HG03159 (cell line): ENCODE data around the gene MBOAT2.

Experiments used
- ATAC-seq: cut with Tn5 transposase; IDR thresholded peaks from one replicate; pipeline ENCODE4 v1.9.1; 2021; ENCODE audit warnings: mild to moderate bottlenecking, moderate library complexity; ENCODE audit not compliant: unreplicated experiment

Gene MBOAT2

GRCh38 chr2:8867363-8867762, 136.1 kb downstream of the MBOAT2 start:
- ATAC-seq = no peak

GRCh38 chr2:8863331-8863953, 140.0 kb downstream of the MBOAT2 start:
- ATAC-seq = no peak

DNA sequence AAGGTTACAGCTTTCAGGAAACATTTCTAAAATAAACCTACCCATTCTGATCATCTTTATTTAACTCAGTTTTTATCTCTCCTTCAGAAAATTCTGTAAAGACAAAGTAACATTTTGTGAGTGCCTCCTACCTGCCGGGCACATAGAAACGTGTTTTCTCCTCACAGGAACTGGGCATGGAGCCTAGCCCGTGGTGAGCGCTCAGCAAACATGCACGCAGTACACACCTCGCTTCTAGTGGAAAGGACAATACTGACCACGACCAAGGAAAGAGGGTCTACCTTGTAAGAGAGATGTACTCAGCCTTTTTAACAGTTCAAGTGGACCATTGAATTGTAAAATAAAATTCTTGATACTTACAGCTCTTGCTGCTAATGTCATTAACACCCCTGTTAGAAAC, 141.3 kb downstream of the MBOAT2 start:
- no peak for ATAC-seq

- ATAC-seq = no peak
Measured at GRCh38 chr2:8861797-8862196, 141.7 kb downstream of the MBOAT2 start.

DNA sequence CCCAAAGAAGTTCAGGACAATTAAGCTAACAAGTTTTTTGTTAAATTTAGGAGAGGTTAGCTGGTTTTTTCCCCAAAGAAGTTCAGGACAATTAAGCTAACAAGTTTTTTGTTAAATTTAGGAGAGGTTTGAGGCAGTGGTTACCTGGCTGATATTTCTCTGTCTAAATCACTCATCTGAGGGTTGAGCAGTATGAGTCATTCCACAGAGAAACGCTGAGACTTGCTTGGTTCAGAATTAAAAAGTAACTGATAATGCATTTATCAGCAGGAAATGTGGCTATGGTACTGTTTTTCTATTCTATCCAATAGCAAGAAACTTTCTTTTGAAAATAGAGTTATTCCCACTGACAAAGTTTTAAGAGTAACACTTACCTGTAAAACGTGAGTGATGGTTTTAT, 143.2 kb downstream of the MBOAT2 start:
- no peak for ATAC-seq

GRCh38 chr2:8858910-8859309, 144.6 kb downstream of the MBOAT2 start:
- ATAC-seq = no peak

GRCh38 chr2:8858264-8858663, 145.2 kb downstream of the MBOAT2 start:
- ATAC-seq = no peak

- no peak for ATAC-seq
Measured at GRCh38 chr2:8857709-8858108, 145.8 kb downstream of the MBOAT2 start.

DNA sequence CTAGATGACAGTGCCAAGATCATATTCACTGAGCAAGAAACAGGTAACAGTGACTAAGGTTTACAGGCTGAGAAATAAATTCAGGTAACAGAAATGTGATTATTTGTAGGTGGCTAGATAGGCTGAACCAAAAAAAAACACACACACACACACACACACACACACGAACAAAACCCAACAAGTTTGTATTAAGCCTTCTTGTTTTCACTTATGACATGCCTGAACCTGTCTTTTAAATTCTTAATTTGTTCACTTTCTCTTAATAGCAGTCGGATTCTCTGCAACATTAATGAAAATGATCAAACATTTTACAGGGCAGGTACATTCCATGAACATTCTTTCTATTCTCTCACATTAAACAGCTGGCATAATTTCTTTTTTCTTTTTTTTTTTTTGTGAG, 147.3 kb downstream of the MBOAT2 start:
- ATAC-seq = no peak

DNA sequence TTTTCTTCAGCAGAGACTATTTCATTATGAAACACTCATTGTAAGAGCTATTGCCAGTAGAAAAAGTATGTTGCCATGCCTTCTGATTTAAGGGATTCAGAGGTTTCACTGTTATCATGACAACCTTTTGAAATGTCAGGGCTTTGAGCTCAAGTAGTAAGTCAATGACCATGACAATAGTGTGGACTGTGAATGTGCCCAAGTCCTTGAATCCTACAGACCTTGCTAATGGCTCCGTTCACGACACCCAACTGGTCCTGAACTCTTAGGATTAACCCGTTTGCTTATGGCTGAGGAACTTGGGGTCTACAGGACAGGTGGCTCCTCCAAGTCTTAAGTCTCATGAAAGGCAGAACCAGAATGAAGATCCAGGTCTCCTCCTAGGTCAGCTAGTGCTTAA, 148.5 kb downstream of the MBOAT2 start:
- no peak for ATAC-seq

DNA sequence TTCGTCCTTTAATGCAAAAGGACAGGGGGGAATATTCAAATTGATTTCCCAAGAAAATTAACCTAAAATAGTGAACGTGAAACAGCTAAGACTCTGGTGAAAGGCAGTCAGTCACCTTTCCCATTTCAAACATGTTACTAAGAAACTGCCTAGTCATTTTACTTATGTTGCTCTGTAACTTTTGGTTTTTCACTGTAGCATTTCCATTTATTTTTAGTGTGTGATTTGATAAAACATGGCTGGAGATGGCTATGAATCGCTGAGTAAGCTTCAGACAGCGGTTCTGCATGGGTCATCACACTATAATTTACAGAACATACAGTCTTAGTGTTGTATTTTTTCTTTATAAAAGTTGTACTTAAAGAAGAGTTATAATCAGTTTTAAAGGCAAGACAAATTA, 150.1 kb downstream of the MBOAT2 start:
- no peak for ATAC-seq

DNA sequence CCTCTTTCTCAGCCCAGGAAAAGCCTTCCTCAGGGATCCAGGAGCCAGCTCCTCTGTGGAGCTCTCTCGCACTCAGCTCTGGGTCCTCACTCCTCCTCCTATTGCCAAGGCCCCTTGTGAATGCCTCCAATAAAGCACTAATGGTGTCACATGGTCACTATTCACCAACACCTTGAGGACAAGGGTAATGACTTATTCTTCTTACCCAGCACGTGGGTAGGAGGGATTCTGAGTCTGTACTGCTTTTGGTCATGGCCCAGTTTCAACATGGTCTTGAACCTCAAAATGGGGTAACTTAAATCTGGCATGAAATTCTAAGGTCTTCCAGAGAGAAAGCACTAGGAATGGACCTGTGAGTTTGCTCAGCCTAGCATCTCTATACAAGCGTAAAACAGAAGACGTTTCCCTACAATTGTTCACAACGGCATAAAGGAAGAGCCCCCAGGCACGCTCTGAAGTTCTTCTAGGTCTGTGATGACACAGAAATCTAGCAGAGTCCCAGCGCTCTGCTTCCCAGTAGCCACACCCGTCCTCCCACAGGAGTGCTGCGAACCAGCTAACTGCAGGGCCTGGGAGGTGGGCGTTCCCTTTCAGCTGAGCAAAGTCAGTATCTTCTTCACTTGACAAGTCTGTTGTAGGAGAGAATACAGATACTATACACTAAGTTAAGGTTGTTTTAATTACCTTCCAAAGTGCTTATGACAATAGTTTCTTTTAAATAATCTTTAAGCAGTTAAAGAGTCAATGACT, 151.5 kb downstream of the MBOAT2 start:
- ATAC-seq = no peak

DNA sequence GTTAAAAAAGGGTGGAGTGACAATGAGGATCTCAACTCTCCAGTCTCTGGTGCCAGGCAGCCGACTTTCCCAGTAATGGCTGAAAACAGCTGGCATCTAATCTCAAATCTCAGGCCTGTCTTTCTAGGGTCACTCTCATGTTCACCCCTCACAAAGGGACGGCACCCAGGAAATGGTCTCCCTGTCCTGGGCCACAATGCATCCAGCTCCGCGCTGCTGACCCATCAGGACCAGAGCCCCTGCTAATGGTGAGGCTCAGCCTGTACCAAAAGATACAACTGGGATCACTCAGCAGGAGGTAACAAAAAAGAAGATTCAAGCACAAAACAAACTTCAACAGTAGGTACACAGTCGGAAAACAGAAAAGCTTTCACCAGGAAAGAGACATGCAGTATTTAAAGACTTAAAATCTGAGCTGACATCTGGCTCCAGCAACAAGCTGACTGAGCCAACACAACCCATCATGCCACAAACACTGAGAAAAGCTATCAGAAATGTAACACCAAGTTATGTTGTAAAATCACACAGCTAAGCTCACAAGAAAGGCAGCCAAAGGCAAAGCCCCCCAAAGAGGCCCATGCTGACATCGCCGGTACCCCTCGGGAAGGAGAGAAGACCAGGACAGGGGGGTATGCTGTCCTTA, 152.5 kb downstream of the MBOAT2 start:
- ATAC-seq = no peak

- ATAC-seq = no peak
Measured at GRCh38 chr2:8849327-8849726, 154.2 kb downstream of the MBOAT2 start.

DNA sequence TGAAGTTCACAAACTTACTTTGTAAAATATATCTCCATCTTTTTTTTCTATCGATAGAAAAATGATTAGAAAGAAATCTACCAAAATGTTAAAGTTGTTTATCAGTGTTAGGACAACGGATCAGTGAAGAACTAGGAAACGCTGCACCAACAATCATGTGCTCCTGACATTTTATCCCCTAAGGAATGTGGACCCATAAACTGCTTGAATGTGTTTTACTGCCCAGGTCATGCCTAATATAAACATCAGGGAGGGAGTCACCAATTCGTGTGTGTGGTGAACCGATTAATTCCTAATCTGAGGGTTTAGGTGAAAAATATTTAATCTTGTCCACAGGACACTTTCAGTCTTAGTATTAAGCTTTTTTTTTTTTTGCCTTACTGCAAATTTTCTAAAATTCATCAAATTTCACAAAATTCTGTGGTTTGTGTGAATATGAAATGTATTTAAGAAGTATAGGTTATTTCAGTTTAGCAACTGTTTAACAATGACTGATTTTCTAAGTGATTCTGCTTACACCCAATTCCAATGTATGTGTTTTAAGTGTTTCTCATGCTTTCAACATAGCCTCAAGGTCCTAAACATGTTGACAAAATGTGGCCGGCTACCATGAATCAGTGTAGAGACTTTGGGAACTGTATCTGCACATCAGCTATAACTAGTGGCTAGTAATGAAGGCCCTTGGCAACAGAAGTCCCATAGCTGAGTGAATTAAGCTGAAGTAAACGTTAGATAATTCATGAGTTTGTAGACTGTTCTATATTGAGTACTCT, 155.0 kb downstream of the MBOAT2 start:
- ATAC-seq = no peak

- no peak for ATAC-seq
Measured at GRCh38 chr2:8847400-8847799, 156.1 kb downstream of the MBOAT2 start.

GRCh38 chr2:8841932-8842331, 161.6 kb downstream of the MBOAT2 start:
- ATAC-seq = no peak

- ATAC-seq = no peak
Measured at GRCh38 chr2:8840475-8841091, 162.9 kb downstream of the MBOAT2 start.

DNA sequence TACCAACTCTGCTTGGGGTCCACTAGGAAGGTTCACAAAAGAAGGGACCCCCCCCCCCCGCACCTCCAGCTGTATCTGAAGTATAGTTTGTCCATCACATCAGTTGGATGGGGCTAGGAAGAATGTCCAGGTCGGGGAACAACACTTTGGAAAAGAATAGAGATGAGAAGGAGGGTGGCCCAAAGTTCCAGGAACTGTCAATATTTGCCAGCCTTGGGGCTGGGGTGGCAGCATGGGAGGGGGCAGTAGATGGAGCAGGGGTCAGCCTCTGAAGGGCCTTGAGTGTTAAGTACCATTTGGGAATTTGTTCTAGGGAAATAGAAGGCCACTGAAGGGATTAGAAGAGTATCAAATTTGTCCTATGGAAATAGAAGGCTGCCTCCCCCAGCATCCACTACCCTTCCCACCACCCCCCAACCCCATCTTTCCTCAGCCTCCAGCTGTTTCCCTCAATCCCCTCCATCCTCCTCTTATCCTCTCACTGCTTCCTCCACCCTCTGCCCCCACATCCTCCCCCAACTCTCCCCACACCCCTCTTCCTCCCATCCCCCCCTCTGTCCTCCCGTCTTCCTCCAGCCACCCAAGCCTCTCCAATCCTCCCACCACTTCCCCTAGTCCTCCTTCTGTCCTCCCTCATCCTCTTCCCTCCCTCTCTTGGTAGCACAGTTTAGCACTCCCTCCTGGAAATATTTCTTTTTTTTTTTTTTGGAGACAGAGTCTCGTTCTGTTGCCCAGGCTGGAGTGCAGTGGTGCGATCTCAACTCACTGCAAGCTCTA, 164.1 kb downstream of the MBOAT2 start:
- ATAC-seq = no peak

GRCh38 chr2:8837795-8838140, 165.7 kb downstream of the MBOAT2 start:
- ATAC-seq = peak; percentile 5
